OCI-M2 (cell line): ENCODE data around the gene KIAA1210.

Source experiments
- DNase-seq: peaks from one replicate; lab custom pipeline; 2025; ENCODE audit not compliant: unreplicated experiment; lab: John Stamatoyannopoulos, UW

Gene KIAA1210

DNA sequence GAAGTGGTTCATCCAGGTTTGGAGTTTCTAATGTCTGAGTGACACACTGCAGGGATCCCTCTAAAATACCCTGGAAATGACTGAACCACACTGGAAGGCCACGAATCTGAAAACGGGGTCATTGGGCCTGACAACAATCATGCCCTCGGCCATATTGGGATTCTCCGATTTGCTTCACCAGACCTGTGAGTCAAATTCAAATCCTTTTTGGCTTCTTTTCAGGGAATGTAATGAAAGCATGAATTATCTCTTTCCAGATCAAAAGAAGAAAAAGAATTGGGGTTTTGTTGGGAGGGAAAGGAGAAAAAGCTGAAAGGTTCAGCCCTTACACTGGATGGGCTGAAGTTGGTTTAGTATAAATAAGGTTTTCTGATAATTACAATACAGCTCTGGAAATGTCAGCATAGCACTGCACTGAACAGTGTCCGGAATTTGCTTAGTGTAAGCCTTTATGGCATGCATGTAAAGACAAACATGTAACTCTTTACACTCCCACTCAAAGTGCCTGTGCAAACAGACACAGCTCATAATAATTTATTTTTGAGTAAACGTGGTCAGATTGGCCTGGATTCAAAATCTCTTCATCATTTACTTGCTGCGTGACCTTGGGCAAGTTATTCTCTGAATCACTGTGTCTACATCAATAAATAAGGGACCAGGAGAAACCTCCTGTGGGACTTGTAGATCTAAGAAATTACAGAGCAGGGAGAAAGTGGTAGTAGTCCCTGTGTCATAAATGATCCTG lies 33.4 kb downstream of the KIAA1210 start:
- DNase-seq = no peak

DNA sequence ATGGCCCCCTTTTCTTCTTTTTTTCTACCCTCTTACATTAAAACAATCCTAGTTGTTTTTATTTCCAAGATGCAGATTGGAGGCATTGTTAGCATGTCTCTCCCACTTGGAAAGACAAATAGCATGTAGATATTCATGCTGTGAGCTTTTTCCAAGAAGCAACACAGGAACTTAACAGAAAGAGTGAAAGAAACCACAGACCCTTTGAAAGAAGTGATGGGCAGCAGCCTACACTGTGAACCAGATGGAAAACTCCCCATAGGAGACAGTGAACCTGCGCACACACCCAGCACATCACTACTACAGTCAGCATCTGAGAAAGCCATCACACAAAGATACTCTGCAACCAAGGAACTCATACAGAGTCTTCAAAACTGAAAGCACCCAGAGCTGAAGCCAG lies 37.0 kb downstream of the KIAA1210 start:
- DNase-seq = no peak

DNA sequence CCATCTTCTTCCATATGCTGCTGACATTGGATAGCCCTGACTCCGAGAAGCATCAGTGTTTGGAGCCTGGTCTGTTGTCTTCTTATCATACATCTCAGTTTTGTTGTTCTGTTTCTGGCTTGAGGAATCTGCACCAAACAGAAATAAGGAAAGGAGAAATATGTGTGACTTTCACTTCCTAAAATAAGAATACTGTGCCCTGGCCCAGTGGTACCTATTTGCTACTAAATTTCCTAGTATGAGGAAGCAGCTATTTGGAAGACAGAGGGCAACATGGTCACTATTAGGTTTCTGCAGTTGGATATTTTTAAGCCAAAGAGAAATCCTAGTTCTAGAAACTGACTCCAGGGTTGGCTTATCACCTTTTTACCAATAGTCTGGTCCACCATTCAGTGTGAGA lies 38.0 kb downstream of the KIAA1210 start:
- no peak for DNase-seq

DNA sequence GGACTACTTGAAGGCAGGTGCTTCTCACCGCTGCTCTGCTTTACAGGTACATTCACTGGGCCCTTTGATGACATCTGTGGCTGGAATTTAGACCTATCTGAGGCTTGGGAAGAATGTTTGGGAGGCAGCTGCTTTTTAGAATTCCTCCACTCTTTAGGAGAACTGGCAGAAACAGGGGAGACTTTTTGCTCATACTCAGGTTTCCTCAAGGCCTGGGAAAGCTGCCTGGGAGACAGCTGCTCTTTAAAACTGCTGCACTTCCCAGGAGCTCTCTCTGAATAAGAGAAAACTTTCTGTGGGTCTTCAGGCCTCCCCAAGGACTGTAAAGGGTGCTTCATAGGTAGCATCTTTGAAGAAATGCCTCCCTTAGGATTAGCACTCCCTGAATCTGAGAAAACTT lies 40.5 kb downstream of the KIAA1210 start:
- no peak for DNase-seq

DNA sequence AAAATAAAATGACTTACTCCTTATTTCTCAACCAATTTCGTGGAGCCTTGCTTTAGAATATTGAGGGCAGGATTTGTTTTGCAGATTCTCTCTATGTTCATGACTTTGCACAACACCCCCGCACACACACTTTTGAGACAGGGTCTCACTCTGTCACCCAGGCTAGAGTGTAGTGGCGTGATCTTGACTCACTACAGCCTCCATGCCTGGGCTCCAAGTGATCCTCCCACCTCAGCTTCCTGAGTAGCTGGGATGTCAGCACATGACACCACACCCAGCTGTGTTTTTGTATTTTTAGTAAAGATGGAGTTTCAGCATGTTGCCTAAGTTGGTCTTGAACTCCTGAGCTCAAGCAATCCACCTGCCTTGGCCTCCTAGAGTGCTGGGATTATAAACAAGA lies 42.8 kb downstream of the KIAA1210 start:
- no peak for DNase-seq

DNA sequence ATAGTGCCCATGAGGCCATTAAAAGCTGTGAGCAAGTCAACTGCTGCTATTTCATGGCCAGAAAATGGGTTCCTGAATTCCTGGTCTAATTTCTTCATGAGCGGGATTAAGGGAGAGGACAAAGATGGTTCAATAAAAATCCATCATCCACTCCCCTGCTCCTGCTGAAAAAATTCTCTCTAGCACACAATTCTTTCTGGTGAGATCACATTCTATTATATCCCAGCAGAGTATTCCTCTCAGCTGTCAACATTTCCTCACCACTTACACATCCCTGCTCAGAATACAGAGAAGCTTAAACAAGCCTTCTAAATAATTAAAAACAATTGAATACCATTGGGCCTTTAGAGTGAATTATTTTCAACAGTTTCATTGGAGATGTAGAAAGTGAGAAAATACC lies 45.3 kb downstream of the KIAA1210 start:
- no peak for DNase-seq

DNA sequence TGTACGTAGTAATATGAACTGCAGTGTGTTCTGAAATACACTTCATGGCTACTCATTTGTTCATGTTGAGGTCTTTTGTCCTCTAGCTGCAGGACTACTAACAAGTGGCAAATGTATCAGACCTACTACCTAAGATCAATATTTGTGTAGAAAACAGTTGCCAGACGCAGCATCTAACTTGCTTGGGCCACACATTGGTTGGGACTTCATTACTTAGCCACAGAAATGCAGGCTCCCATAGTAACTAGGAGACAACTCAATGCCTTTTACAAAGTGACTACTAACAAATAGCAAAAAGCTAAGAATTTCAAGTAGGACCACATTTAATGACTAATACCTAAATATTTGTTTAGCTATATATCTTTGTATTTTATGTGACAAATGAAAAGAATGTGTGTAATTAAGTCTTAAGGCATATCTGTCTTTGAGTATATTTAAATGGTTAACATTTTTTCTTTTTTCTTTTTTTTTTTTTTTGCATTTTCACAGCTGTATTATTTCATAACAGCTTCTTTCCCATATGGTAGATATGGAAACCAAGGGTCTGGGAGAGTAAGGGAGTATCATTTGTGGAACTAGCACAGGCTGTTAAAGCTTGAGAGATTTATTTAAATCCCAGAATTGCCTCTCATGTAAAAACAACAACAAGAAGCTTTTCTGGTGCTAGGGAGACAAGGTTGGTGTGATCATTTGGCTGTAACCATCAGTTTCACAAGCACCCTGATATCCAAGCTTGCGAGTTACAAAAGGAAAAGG lies 52.2 kb downstream of the KIAA1210 start:
- DNase-seq = no peak

DNA sequence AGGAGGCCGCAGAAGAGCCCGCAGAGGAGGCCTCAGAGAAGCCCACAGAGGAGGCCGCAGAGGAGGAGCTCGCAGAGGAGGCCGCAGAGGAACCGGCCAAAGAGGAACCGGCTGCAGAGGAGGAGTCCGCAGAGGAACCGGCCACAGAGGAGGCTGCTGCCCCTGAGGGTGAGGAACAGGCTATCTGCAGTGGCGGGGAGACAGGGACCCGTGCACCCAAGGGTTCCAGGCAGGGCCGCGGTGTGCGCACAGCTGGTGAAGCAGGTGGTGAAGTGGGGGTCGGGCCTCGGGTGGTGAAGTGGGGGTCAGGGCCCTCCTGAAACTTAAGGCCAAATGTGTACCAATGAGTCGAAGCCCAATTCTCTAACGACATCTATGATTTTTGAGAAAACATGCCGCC lies 53.7 kb downstream of the KIAA1210 start:
- DNase-seq = no peak

DNA sequence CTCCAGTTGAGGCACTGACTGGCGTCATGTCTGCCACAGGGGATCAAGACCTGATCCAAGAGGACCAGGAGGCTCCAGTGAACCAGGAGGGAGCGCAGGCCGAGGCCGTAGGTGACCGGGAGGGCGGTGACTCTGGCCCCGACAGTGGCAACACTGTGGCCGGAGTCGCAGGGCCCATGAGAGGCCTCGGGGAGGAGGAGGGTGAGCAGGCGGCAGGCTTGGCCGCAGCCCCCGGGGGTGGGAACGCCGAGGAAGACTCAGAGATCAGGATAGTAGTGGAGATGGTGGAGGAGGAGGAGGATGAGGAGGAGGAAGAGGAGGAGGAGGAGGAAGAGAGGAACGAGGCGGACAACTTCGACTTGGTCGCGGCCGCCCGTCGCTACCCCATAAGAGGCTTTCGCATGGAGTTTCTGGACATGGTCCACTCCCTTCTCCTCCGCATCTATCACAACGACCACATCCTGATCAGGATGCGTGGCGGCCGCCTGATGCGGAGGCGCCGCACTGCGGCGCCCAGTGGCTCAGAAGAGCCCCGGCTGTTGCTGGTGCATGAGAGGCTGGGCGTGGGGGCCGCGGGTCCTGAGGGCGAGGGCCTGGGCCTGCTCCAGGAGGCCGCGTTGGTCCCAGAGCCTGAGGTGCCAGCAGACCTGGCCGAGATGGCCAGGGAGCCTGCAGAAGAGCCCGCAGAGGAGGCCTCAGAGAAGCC lies 54.3 kb downstream of the KIAA1210 start:
- no peak for DNase-seq

DNA sequence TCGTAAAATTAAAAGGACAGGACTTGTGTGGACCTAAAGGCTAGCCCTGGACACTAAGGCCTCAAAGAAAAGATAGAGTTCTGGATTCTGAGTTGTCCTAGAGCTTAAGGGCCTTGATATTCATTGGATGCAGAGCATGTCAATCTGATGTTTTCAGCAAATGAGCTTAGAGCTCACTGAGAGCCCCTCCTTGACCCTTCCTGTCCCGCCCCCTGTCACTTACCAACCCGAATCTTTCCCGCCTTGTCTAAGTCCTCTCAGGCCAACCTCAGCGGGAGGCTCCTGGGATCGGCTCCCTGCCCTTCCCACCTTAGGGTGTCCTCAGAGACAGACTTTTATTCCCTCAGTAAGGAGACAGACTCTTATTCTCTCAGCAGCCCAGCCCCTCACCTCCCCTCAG lies 54.9 kb downstream of the KIAA1210 start, which contains the start of gene CT47C1:
CT47C1 (plus strand) TSS at position 250 of the 400 bp plus-strand sequence. CDS start 233 bp downstream, outside the sequence.
- no peak for DNase-seq

DNA sequence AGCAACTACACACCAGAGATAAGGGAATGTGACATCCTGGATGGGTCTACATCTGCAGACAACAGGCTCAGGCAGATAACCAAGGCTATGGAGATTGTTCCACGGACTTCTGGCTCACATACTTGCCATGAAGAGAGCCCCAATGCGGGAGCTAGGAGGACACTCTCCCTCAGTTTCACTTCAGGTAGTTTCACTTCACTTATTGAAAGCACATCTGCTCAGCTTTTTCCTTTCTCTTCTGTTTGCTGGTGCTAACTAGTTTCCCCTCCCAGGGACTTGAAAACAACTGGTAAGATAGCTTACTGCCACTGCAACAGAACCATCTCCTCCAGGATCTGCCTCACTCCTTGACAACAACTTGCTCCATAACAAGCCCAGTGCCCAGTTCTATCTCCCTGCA lies 56.2 kb downstream of the KIAA1210 start:
- no peak for DNase-seq

DNA sequence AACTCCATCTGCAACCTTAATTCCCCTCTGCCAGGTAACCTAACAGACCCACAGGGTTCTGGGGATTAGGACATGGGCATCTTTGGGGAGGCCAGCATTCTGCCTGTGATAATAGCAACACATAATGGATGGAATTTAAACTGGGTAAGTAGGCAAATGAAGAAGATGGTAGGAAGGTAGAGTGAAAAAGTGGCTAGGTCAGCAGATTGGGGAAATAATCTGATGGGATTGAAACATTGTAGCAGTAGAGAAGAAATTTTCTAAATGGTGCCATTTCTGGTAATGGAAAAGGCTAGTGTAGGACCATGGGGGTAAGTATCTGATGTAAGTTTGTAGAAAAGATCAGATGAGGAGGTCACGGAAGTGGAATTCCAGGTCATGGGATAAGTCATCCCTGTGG lies 57.9 kb downstream of the KIAA1210 start:
- no peak for DNase-seq

DNA sequence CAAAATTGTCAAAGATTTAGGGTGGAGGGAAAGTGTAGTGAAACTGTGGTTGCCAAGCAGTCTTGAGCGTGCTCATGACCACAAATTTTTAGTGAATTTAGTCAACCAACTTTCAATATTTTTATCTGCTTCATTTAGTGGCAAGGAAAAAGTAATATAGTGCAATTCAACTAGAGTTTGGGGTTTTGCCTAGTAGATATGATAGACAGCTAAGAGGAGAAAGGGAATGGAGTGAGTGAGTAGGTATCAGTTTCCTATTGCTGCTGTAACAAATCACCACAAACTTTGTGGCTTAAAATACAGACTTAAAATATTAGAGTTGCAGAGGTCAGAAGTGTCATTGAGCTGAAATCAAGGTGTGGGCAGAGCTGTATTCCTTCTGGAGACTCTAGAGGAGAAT lies 58.5 kb downstream of the KIAA1210 start:
- DNase-seq = no peak

DNA sequence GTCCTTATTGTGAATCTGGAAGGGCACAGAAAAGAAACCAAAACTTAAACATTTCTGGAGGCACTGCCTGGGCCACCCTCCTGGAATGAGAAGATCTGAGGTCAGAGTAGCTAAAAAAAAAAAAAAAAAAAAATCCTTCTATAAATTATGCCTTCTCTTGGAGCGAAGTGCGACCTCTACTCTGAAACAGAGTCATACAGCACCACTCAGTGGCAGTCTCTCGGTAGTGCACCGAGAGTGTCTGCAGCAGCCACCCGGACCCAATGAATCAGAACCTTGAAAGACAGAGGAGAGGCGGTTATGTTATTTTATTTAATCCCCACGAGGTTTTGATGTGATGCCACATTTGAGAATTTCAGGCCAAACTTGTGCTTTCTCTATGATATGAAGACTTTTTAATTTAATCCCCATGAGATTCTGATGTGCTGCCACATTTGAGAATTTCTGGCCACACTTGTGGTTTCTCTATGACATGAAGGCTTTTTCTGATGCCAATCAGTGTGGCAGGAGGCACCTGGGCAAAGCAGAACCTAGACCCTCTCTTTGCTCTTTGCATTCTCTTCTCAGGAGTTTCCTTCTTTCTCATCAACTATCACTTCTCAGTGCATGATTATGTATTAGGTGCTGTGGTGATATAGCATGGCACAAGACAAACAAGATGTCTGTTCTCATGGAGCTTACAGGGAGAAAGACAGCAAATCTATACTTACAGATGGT lies 60.4 kb downstream of the KIAA1210 start:
- DNase-seq = no peak

DNA sequence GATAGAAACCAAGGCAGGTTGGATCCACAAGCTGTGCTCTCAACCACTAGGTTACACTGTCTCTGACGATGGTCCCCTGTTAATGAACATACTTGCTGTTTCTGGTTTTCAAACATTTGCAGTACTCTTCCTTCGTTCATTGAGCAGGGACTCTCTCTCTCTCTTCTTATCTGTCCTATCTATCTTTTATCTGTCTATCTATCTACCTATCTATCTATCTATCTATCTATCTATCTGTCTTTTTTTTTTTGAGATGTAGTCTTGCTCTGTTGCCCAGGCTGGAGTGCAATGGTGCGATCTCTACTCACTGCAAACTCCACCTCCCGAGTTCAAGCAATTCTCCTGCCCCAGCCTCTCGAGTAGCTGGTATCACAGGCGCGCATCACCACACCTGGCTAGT lies 64.2 kb downstream of the KIAA1210 start:
- DNase-seq = no peak

DNA sequence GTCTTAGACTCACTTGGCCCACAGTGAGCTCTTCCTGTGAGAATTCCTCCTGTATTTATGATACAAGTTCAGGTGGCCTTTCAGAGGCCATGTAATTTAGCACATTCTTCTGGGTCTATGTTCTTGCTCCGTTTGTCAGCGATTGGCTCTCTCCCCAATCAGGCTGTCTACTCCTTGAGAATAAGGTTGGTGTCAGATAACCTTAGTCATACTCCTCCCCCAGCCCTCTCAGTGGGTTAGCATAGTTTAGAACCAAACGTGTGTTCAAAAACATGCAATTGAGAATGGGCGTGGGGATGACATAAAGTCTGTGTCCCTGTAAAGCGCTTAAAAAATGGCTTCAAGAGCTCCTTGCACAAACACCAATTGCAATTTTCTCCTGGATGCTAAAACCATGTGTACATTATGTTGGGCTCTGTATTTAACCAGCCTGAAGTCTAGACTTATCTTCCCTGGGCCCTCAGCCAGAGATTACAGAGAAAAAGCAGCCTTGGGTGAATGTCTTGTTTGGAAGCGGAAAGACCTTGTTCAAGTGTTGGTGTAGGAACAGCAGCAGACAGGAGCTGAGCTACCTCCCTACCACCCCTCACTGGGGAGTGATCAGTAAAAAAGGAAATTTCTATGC lies 64.8 kb downstream of the KIAA1210 start:
- DNase-seq = no peak

DNA sequence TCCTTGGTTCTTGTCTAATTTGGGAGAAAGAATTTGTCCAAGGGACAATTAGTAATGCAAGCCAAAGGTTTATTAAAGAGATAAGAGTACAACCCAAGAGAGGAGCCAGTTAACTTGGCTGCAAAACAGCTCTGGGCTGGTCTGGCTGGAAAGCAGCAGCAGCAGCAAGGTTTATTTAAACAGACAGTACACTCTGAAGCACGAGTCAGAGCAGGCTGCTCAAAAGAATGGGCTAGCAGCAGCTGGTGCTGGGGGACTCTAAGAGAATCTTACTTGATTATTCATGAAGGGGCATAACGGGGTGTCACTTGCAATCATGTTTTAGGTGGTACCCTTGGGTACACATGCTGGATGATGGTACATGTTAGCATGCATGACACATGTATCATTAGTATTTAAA lies 71.9 kb downstream of the KIAA1210 start:
- DNase-seq = no peak

DNA sequence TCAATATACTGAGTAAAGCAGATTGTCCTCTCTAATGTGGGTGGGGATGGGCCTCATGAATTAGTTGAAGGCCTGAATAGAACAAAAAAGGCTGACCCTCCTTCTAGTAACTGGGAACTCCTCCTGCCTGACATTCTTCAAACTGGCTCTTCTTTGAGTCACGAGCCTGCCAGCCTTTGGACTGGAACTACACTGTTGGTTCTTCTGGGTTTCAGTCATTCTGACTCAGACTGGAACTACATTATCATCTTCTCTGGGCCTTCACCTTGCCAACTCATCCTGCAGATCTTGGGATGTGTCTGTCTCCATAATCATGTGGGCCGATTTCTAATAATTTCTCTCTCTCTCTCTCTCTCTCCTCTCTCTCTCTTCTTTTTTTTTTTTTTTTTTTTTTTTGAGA lies 81.7 kb downstream of the KIAA1210 start:
- DNase-seq = no peak

DNA sequence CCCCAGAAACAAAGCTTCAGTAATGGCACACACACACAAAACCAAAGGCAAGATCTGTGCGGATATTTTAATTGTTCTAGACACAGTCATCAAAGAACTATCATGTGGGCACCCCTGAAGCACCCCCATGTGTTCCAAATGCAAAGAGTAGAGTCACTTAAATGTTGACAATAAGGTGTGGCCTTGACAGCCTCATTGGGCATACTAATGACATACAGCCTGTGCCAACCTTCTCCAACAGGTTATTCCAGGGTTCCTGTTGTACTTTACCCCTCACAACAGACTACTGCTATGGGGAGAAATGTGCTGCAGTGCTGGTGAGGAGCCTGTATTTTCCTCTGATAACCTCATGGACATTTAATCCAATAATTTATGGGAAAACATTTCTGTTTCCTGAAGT lies 84.6 kb downstream of the KIAA1210 start:
- no peak for DNase-seq

DNA sequence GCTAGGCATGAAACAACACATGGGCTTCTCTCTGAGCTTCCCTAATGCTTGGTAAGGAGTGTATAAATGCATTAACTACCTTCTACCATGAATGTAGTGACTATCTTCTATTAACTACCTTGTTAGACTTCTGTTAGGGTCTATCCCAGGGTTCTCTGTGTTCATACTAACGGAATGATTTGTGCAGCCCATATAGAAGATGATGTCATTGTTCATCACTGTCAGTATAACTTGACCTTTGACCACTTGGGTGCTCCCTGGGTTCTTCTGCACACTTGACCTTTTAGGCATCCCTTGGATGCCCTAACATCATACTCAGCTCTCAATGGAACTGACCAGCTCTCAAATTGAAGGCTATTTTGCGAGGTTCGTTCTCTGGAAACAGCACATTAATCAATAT lies 85.6 kb downstream of the KIAA1210 start:
- DNase-seq = no peak

DNA sequence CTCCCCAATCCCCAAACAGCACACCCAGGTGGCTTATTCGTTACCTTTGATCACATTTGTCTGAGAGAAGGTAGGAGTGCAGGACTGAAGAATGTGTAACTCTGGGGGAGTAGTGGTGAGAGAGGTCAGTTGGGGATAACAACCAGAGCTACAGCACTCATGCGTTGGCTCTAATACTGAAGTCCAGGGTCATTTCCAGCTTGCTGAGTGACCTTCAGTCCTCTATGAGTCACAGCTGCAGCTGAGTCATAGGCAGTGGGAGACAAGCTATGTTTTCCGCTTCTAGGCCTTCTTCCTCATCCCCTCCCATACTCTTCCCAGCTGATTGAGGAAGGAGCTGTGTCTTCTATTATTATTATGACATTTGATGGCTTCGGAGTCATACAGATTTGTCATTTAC lies 86.4 kb downstream of the KIAA1210 start:
- DNase-seq = no peak
